HepG2 (cell line): Measurements from ENCODE around the gene ZSWIM7. TPM values are rescaled to one million over a fixed set of nuclear protein-coding genes. Genes with fewer than 3 reads are reported as not detected.

ENCODE experiments used
- ATAC-seq: fragments of 200-7000 bp; cut with Tn5 transposase; 3 replicates; pipeline ENCODE4 v1.9.1; 2020; ENCODE audit warnings: mild to moderate bottlenecking, moderate library complexity
- BruUV-seq: library from RNA; stranded (reverse); fragments of 400-500 nt; replicated peaks from 2 replicates; lab custom pipeline; 2021; lab: Mats Ljungman, UMichigan
- CTCF ChIA-PET: fragments of 300-600 bp; formaldehyde crosslinking; extraction: SDS; loops from one replicate; lab custom pipeline; 2021; ENCODE audit warnings: low total read pairs, inconsistent platforms, low intra/inter-chr PET ratio; lab: Yijun Ruan, JAX
- POLR2A ChIA-PET: fragments of 350-600 bp; sonication (Branson Sonifier 250); formaldehyde crosslinking; loops from one replicate; lab custom pipeline; 2020; ENCODE audit warnings: antibody characterized with exemption, inconsistent platforms; lab: Yijun Ruan, JAX
- DNase-seq: peaks from one replicate; pipeline ENCODE4 v3.0.0-alpha.2; 2015; ENCODE audit warnings: low spot score
- FAIRE-seq: peaks from 3 replicates; lab custom pipeline; 2011; peaks lifted over from hg19 to GRCh38; lab: Jason Lieb, UNC
- H2AFZ ChIP-seq: one replicate; pipeline ENCODE4 v1.6.1; 2011; ENCODE audit warnings: low read length, inconsistent platforms
- H3K27ac ChIP-seq: fragments of 300-600 bp; 3 replicates; pipeline ENCODE4 v1.8.0; 2011; ENCODE audit warnings: mixed run types, mild to moderate bottlenecking, mixed read lengths, low read length, inconsistent platforms; ENCODE audit not compliant: insufficient read depth; ENCODE audit errors: extremely low read length
- H3K27me3 ChIP-seq, 2 experiments: fragments of 200-600 bp in 1 of 2; 2 replicates in 1 of 2; 3 replicates in 1 of 2; pipeline versions ENCODE4 v1.6.0 to v1.8.0; 2011; ENCODE audit warnings: low read length in 2 of 2, mild to moderate bottlenecking in 2 of 2, moderate library complexity in 2 of 2, inconsistent platforms in 1 of 2; ENCODE audit not compliant: insufficient read depth in 2 of 2, control insufficient read depth in 1 of 2
- H3K36me3 ChIP-seq, 2 experiments: fragments of 200-600 bp in 1 of 2; replicated peaks in 1 of 2; 2 replicates in 1 of 2; 3 replicates in 1 of 2; pipeline versions ENCODE4 v1.5.1 to v1.8.0; 2011; ENCODE audit warnings: low read length in 2 of 2, inconsistent platforms in 1 of 2; ENCODE audit not compliant: insufficient read depth in 2 of 2, control insufficient read depth in 1 of 2
- H3K4me1 ChIP-seq: 2 replicates; pipeline ENCODE4 v1.5.1; 2012; ENCODE audit warnings: low read length, inconsistent platforms; ENCODE audit not compliant: insufficient read depth
- H3K4me2 ChIP-seq: 2 replicates; pipeline ENCODE4 v1.6.0; 2011; ENCODE audit warnings: low read depth, low read length, inconsistent platforms
- H3K4me3 ChIP-seq, 3 experiments: fragments of 200-600 bp in 1 of 3; sonication (generic), shearing (Covaris generic) in 1 of 3; replicated peaks in 1 of 3; 2 replicates each; pipeline ENCODE4 v1.5.1; 2011 to 2016; ENCODE audit warnings: low read length in 3 of 3, inconsistent platforms in 2 of 3, low read depth in 2 of 3, mild to moderate bottlenecking in 2 of 3, control low read depth in 1 of 3, mixed read lengths in 1 of 3; ENCODE audit not compliant: insufficient read depth in 1 of 3
- H3K79me2 ChIP-seq: one replicate; pipeline ENCODE4 v1.6.1; 2011; ENCODE audit warnings: low read length, inconsistent platforms; ENCODE audit not compliant: insufficient read depth
- H3K9ac ChIP-seq: 2 replicates; pipeline ENCODE4 v1.6.0; 2011; ENCODE audit warnings: mild to moderate bottlenecking, low read depth, low read length, inconsistent platforms; ENCODE audit not compliant: insufficient read depth
- H3K9me3 ChIP-seq: 2 replicates; pipeline ENCODE4 v1.5.1; 2012; ENCODE audit warnings: mild to moderate bottlenecking, low read length
- H4K20me1 ChIP-seq: 2 replicates; pipeline ENCODE4 v1.6.0; 2011; ENCODE audit warnings: inconsistent platforms, mild to moderate bottlenecking, low read length, moderate library complexity; ENCODE audit not compliant: insufficient read depth
- HIVEP1 ChIP-seq: sonication (generic); formaldehyde crosslinking; IDR thresholded peaks from 2 replicates; pipeline ENCODE4 v1.4.0; 2020; ENCODE audit warnings: mild to moderate bottlenecking, missing genetic modification reagents
- PHF20 ChIP-seq: sonication (generic); formaldehyde crosslinking; IDR thresholded peaks from 2 replicates; pipeline ENCODE4 v1.5.0; 2020; ENCODE audit warnings: mild to moderate bottlenecking, missing genetic modification reagents
- PLRG1 ChIP-seq: fragments of 450-650 bp; conservative IDR thresholded peaks from 2 replicates; pipeline ENCODE4 v1.6.1; 2016
- PRMT3 ChIP-seq: sonication (generic); formaldehyde crosslinking; IDR thresholded peaks from 2 replicates; pipeline ENCODE4 v1.8.1; 2022; ENCODE audit warnings: low read depth, mild to moderate bottlenecking, moderate library complexity, missing genetic modification reagents, borderline replicate concordance
- SRSF4 ChIP-seq: fragments of 200-400 bp; formaldehyde crosslinking; IDR thresholded peaks from one replicate; pipeline ENCODE4 v1.6.1; 2018; ENCODE audit warnings: mild to moderate bottlenecking, low read depth, low read length, moderate library complexity; ENCODE audit not compliant: poor library complexity, severe bottlenecking
- ZNF619 ChIP-seq: sonication (generic); formaldehyde crosslinking; IDR thresholded peaks from 2 replicates; pipeline ENCODE4 v1.4.0; 2020; ENCODE audit warnings: mild to moderate bottlenecking, missing genetic modification reagents
- ZNF710 ChIP-seq: sonication (generic); formaldehyde crosslinking; IDR thresholded peaks from 2 replicates; pipeline ENCODE4 v1.5.0; 2020; ENCODE audit warnings: mild to moderate bottlenecking, missing genetic modification reagents, borderline replicate concordance
- ZNF83 ChIP-seq: sonication (generic); formaldehyde crosslinking; IDR thresholded peaks from 2 replicates; pipeline ENCODE4 v1.4.0; 2020; ENCODE audit warnings: missing genetic modification reagents, mild to moderate bottlenecking, borderline replicate concordance
- WGBS: methylation state at CpG from one replicate; pipeline ENCODE4 v1.1.6; 2017; ENCODE audit warnings: low lambda C conversion rate; 5-methylcytosine and 5-hydroxymethylcytosine counted together
- in situ Hi-C: cut with HindIII; loops from 2 replicates; pipeline ENCODE4 v1.10.0; 2017; ENCODE audit warnings: low pct_unique_long_range_greater_than_20kb; ENCODE audit not compliant: extremely low pct_ligation_motif_present
- intact Hi-C: fragments of 100-400 bp; cut with micrococcal nuclease; formaldehyde crosslinking; loops from one replicate; pipeline ENCODE4 v1.10.0; 2022; ENCODE audit not compliant: unreplicated experiment
- polyA plus RNA-seq, 8 experiments: library from polyadenylated mRNA; depleted of rRNA in 3 of 8; stranded (reverse) in 7 of 8; unstranded in 1 of 8; fragments of >200 nt; fragmentation: Illumina TruSeq in 4 of 8; extraction: Trizol in 4 of 8; gene quantifications; 2 replicates each; pipeline versions ENCODE4 v1.2.1 to v1.2.3, GENCODE V29; 2011 to 2016; ENCODE audit warnings: low read depth in 4 of 8, missing spikeins in 1 of 8, mixed read lengths in 1 of 8; ENCODE audit not compliant: insufficient read depth in 1 of 8
- total RNA-seq, 5 experiments: library from RNA; depleted of rRNA; stranded (reverse); fragments of >200 nt; fragmentation: Illumina TruSeq; extraction: Trizol; gene quantifications; 2 replicates each; pipeline ENCODE4 v1.2.3, GENCODE V29; 2016; ENCODE audit warnings: low read depth in 1 of 5
- TF ChIP-seq, protein P1 (sequence below): sonication (generic); formaldehyde crosslinking; IDR thresholded peaks from 2 replicates; pipeline ENCODE4 v1.8.1; 2023; ENCODE audit warnings: mild to moderate bottlenecking, missing genetic modification reagents, borderline replicate concordance

Gene ZSWIM7
- total and polyA plus RNA-seq, 2 of the 13 experiments (the other 11 are each of a cell fraction or from before 2014, with no cell fraction given), result 13.1 to 28.1 TPM

GRCh38 chr17:15971882-15972281 is 27.6 kb downstream of the ZSWIM7 start:
- FAIRE-seq (no peak), DNase-seq (no peak), ATAC-seq (no peak)
- Histone ChIP-seq H3K9ac (no peak overlapping the region), H3K27me3 (no peaks in the 10 kb centered on the region), H3K4me1 (peaks cover 19% of the 10 kb centered on the region), H3K9me3 (no peaks in the 10 kb centered on the region), H3K36me3 (peaks cover 7 to 13% of the 10 kb centered on the region in 2 experiments; a peak in 4 of 5 replicates), H3K27ac (no peak overlapping the region), H4K20me1 (no peaks in the 10 kb centered on the region), H3K4me2 (no peak overlapping the region), H2AFZ (no peak overlapping the region), H3K4me3 (no peak overlapping the region), H3K79me2 (peaks cover 20% of the 10 kb centered on the region)
- intact Hi-C loops, result no loop called here
- TF ChIP-seq PRMT3 (no peak), ZNF619 (CRISPR knock-in tag) (no peak), PHF20 (CRISPR knock-in tag) (no peak), ZNF83 (CRISPR knock-in tag) (no peak), ZNF710 (CRISPR knock-in tag) (no peak), HIVEP1 (CRISPR knock-in tag) (no peak), PLRG1 (no peak), SRSF4 (no peak)
- TF ChIP-seq, protein P1, sequence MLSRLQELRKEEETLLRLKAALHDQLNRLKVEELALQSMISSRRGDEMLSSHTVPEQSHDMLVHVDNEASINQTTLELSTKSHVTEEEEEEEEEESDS (CRISPR knock-in tag), result no peak
- CTCF ChIA-PET, result no interaction called here
- no TSS peak for BruUV-seq
- in situ Hi-C loops, result no loop called here
- POLR2A ChIA-PET, result no interaction called here
- WGBS, result 93% methylated on average over 5 of the region's 5 CpGs
